Esophagus (tissue), 2 donors: ENCODE data around the gene SCG3. TPM values are rescaled to one million over a fixed set of nuclear protein-coding genes. Genes with fewer than 3 reads are reported as not detected.
"Not testable (repeated sequence)": the region's sequence is repeated elsewhere in the genome, so short reads cannot be mapped to it uniquely, and the experiment has no call there.

ENCODE experiments used
- H3K27ac ChIP-seq, 2 donors: one replicate each; pipeline ENCODE4 v1.5.1; 2013; ENCODE audit warnings: low read depth in 2 of 2, mild to moderate bottlenecking in 2 of 2, inconsistent platforms in 1 of 2, low read length in 1 of 2, moderate library complexity in 1 of 2
- H3K27me3 ChIP-seq, 2 donors: one replicate each; pipeline ENCODE4 v1.6.1; 2013; ENCODE audit warnings: low read length in 2 of 2, control low read depth in 1 of 2, mild to moderate bottlenecking in 1 of 2; ENCODE audit not compliant: insufficient read depth in 2 of 2, control insufficient read depth in 1 of 2
- H3K36me3 ChIP-seq, 2 donors: one replicate each; pipeline ENCODE4 v1.6.1; 2013; ENCODE audit warnings: low read length in 1 of 2; ENCODE audit not compliant: control insufficient read depth in 2 of 2, insufficient read depth in 2 of 2
- H3K4me1 ChIP-seq, 2 donors: one replicate each; pipeline ENCODE4 v1.6.1; 2013; ENCODE audit warnings: low read length in 1 of 2; ENCODE audit not compliant: control insufficient read depth in 2 of 2, insufficient read depth in 2 of 2
- H3K4me3 ChIP-seq, 2 donors: one replicate each; pipeline ENCODE4 v1.5.1; 2013; ENCODE audit warnings: low read length in 2 of 2, mild to moderate bottlenecking in 2 of 2, low read depth in 1 of 2, moderate library complexity in 1 of 2
- H3K9me3 ChIP-seq, 2 donors: one replicate each; pipeline ENCODE4 v1.6.1; 2013; ENCODE audit warnings: mild to moderate bottlenecking in 2 of 2, low read depth in 1 of 2, low read length in 1 of 2, moderate library complexity in 1 of 2; ENCODE audit not compliant: control insufficient read depth in 2 of 2, insufficient read depth in 1 of 2
- WGBS, 2 donors: extraction: QIAGEN DNeasy Blood & Tissue Kit; methylation state at CpG; one replicate each; pipeline ENCODE4 v1.1.7; 2013; 5-methylcytosine and 5-hydroxymethylcytosine counted together
- polyA plus RNA-seq, 2 donors: library from polyadenylated mRNA; stranded (reverse); fragments of 200-250 nt; gene quantifications; one replicate each; pipeline ENCODE4 v1.2.3, GENCODE V29; 2013
- donor health status: healthy with polysubstance abuse.
- donor health status: Bipolar disorder and iron deficiency.

Gene SCG3
- polyA plus RNA-seq, result under 1 TPM in 1 of 2 donors, not detected in 1; 0.12 TPM

- no peak within 1 kb of the TSS for H3K27ac ChIP-seq
- H3K4me1 ChIP-seq, result peaks cover 0 to 4% of the 10 kb centered on the region in 2 donors
- no peaks in the 10 kb centered on the region for H3K9me3 ChIP-seq
- H3K27me3 ChIP-seq, result no peaks in the 10 kb centered on the region
- no peaks in the 10 kb centered on the region for H3K36me3 ChIP-seq
- 7 to 9% methylated on average over 38 of the region's 38 CpGs for WGBS, 2 donors
- no peak within 1 kb of the TSS for H3K4me3 ChIP-seq
Measured at GRCh38 chr15:51681303-51681963, at the start of gene SCG3. Gene SCG3, plus strand, starts transcription at chr15:51681503. Its CDS starts 253 bp downstream, at chr15:51681756.

GRCh38 chr15:51634591-51635198 lies 46.6 kb upstream of the SCG3 start:
- Histone ChIP-seq H3K27me3 (no peaks in the 10 kb centered on the region), H3K36me3 (no peaks in the 10 kb centered on the region), H3K27ac (no peak overlapping the region), H3K4me3 (no peak overlapping the region), H3K4me1 (no peaks in the 10 kb centered on the region), H3K9me3 (no peaks in the 10 kb centered on the region)
- WGBS, 2 donors, result 56 to 61% methylated on average over 3 of the region's 3 CpGs

GRCh38 chr15:51641490-51642130 lies 39.7 kb upstream of the SCG3 start:
- WGBS, 2 donors, result 53 to 56% methylated on average over 4 of the region's 4 CpGs
- no peaks in the 10 kb centered on the region for H3K9me3 ChIP-seq
- no peaks in the 10 kb centered on the region for H3K36me3 ChIP-seq
- H3K27ac ChIP-seq, result no peak overlapping the region
- H3K4me3 ChIP-seq, result no peak overlapping the region
- H3K4me1 ChIP-seq, result no peaks in the 10 kb centered on the region
- no peaks in the 10 kb centered on the region for H3K27me3 ChIP-seq

GRCh38 chr15:51642696-51643095 lies 38.6 kb upstream of the SCG3 start:
- no peaks in the 10 kb centered on the region for H3K4me1 ChIP-seq
- no peaks in the 10 kb centered on the region for H3K9me3 ChIP-seq
- no peak overlapping the region for H3K27ac ChIP-seq
- 35 to 56% methylated on average over 1 of the region's 1 CpG for WGBS, 2 donors
- no peaks in the 10 kb centered on the region for H3K27me3 ChIP-seq
- no peak overlapping the region for H3K4me3 ChIP-seq
- H3K36me3 ChIP-seq, result no peaks in the 10 kb centered on the region

- H3K27ac ChIP-seq, result no peak overlapping the region
- no peaks in the 10 kb centered on the region for H3K36me3 ChIP-seq
- H3K27me3 ChIP-seq, result no peaks in the 10 kb centered on the region
- H3K4me1 ChIP-seq, result no peaks in the 10 kb centered on the region
- no peak overlapping the region for H3K4me3 ChIP-seq
- WGBS, 2 donors, result 49 to 50% methylated on average over 3 of the region's 3 CpGs
- H3K9me3 ChIP-seq, result no peaks in the 10 kb centered on the region
Measured at GRCh38 chr15:51647128-51647562, 34.2 kb upstream of the SCG3 start.

GRCh38 chr15:51648101-51648500 lies 33.2 kb upstream of the SCG3 start:
- H3K27ac ChIP-seq, H3K27me3 ChIP-seq, H3K4me3 ChIP-seq, H3K4me1 ChIP-seq, H3K9me3 ChIP-seq, H3K36me3 ChIP-seq: not testable (repeated sequence)
- WGBS, 2 donors, result 86% methylated on average over 1 of the region's 1 CpG; no CpG with 5 or more reads in 1 of the 2 donors

- H3K27me3 ChIP-seq, H3K4me3 ChIP-seq, H3K36me3 ChIP-seq, H3K4me1 ChIP-seq, H3K9me3 ChIP-seq, H3K27ac ChIP-seq: not testable (repeated sequence)
- WGBS, 2 donors, result 76 to 79% methylated on average over 4 of the region's 4 CpGs
Measured at GRCh38 chr15:51648643-51649042, 32.7 kb upstream of the SCG3 start.

GRCh38 chr15:51649659-51650521 lies 31.4 kb upstream of the SCG3 start:
- H3K4me1 ChIP-seq, result no peaks in the 10 kb centered on the region
- 38 to 42% methylated on average over 4 of the region's 4 CpGs for WGBS, 2 donors
- H3K4me3 ChIP-seq, result no peak overlapping the region
- no peak overlapping the region for H3K27ac ChIP-seq
- no peaks in the 10 kb centered on the region for H3K36me3 ChIP-seq
- H3K9me3 ChIP-seq, result no peaks in the 10 kb centered on the region
- H3K27me3 ChIP-seq, result no peaks in the 10 kb centered on the region

GRCh38 chr15:51652084-51652668 lies 29.1 kb upstream of the SCG3 start:
- no peak overlapping the region for H3K27ac ChIP-seq
- no peaks in the 10 kb centered on the region for H3K27me3 ChIP-seq
- no peak overlapping the region for H3K4me3 ChIP-seq
- H3K36me3 ChIP-seq, result no peaks in the 10 kb centered on the region
- H3K9me3 ChIP-seq, result peaks cover 0 to 2% of the 10 kb centered on the region in 2 donors
- 84 to 88% methylated on average over 5 of the region's 5 CpGs for WGBS, 2 donors
- H3K4me1 ChIP-seq, result no peaks in the 10 kb centered on the region
